ENCODE measurements around the gene PSIP1. TPM values are rescaled to one million over a fixed set of nuclear protein-coding genes. Genes with fewer than 3 reads are reported as not detected.

The PSIP1 gene
- total RNA-seq, 1 experiment from 2014 or later = 57.8 TPM

GRCh38 chr9:15498246-15498995, 12.3 kb downstream of the PSIP1 start:
- H3K36me3 Mint-ChIP-seq (ENCODE audit: insufficient read depth, unreplicated experiment) = peaks cover 31% of the 10 kb centered on the region
- intact Hi-C loops (cut with micrococcal nuclease) = no loop called here
- no peak overlapping the region for H3K27ac Mint-ChIP-seq (ENCODE audit: low read depth, unreplicated experiment)
- H3K27me3 Mint-ChIP-seq (ENCODE audit: insufficient read depth, unreplicated experiment) = no peaks in the 10 kb centered on the region
- ChIA-PET CTCF (interaction anchor here (0.5 to 0.8 kb wide), 2 partner anchors 12 to 143 kb away, joined by 3 read pairs; no protein-coding TSS in a partner anchor), POLR2A (interaction anchor here (0.6 to 4.3 kb wide), 2 partner anchors 13 to 258 kb away, joined by 3 to 26 read pairs; partner anchors contain the start of gene PSIP1)
- no TSS peak for BruUV-seq (replicated peaks)
- TF ChIP-seq, protein P1, sequence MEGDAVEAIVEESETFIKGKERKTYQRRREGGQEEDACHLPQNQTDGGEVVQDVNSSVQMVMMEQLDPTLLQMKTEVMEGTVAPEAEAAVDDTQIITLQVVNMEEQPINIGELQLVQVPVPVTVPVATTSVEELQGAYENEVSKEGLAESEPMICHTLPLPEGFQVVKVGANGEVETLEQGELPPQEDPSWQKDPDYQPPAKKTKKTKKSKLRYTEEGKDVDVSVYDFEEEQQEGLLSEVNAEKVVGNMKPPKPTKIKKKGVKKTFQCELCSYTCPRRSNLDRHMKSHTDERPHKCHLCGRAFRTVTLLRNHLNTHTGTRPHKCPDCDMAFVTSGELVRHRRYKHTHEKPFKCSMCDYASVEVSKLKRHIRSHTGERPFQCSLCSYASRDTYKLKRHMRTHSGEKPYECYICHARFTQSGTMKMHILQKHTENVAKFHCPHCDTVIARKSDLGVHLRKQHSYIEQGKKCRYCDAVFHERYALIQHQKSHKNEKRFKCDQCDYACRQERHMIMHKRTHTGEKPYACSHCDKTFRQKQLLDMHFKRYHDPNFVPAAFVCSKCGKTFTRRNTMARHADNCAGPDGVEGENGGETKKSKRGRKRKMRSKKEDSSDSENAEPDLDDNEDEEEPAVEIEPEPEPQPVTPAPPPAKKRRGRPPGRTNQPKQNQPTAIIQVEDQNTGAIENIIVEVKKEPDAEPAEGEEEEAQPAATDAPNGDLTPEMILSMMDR (IDR thresholded peaks at IDR 0.05; ENCODE audit: unreplicated experiment) = no peak
- H3K4me3 Mint-ChIP-seq (ENCODE audit: unreplicated experiment) = no peak overlapping the region
- no peaks in the 10 kb centered on the region for H3K9me3 Mint-ChIP-seq (ENCODE audit: unreplicated experiment)
- no peaks in the 10 kb centered on the region for H3K4me1 Mint-ChIP-seq (ENCODE audit: insufficient read depth, unreplicated experiment)
- no peak for DNase-seq (ENCODE audit: unreplicated experiment)

DNA sequence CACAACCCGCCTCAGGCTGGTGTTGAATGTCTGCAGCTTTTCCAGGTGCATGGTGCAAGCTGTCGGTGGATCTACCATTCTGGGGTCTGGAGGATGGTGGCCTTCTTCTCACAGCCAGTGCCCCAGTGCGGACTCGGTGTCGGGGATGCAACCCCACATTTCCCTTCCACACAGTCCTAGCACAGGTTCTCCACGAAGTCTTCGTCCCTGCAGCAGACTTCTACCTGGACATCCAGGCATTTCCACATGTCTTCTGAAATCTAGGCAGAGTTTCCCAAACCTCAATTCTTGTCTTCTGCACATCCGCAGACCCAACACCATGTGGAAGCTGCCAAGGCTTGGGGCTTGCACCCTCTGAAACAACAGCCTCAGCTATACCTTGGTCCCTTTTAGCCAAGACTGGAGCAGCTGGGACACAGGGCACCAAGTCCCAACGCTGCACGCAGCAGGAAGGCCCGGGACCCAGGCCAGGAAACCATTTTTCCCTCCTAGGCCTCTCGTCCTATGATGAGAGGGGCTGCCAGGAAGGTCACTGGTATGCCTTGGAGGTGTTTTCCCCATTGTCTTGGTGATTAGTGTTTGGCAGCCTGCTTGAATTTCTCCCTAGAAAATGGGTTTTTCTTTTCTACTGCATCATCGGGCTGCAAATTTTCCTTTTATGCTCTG, 18.2 kb downstream of the PSIP1 start:
- H3K36me3 Mint-ChIP-seq (ENCODE audit: insufficient read depth, unreplicated experiment) = peaks cover 29% of the 10 kb centered on the region
- intact Hi-C loops (cut with micrococcal nuclease) = no loop called here
- DNase-seq (ENCODE audit: unreplicated experiment) = no peak
- TF ChIP-seq, protein P1 (IDR thresholded peaks at IDR 0.05; ENCODE audit: unreplicated experiment) = no peak
- H3K27ac Mint-ChIP-seq (ENCODE audit: low read depth, unreplicated experiment) = no peak overlapping the region
- CTCF ChIA-PET = interaction anchor here (0.6 kb wide), 1 partner anchor 9 kb away, joined by 3 read pairs; no protein-coding TSS in a partner anchor
- no peaks in the 10 kb centered on the region for H3K27me3 Mint-ChIP-seq (ENCODE audit: insufficient read depth, unreplicated experiment)
- no peaks in the 10 kb centered on the region for H3K4me1 Mint-ChIP-seq (ENCODE audit: insufficient read depth, unreplicated experiment)
- POLR2A ChIA-PET = no interaction called here
- H3K9me3 Mint-ChIP-seq (ENCODE audit: unreplicated experiment) = no peaks in the 10 kb centered on the region
- no TSS peak for BruUV-seq (replicated peaks)
- H3K4me3 Mint-ChIP-seq (ENCODE audit: unreplicated experiment) = no peak overlapping the region

DNA sequence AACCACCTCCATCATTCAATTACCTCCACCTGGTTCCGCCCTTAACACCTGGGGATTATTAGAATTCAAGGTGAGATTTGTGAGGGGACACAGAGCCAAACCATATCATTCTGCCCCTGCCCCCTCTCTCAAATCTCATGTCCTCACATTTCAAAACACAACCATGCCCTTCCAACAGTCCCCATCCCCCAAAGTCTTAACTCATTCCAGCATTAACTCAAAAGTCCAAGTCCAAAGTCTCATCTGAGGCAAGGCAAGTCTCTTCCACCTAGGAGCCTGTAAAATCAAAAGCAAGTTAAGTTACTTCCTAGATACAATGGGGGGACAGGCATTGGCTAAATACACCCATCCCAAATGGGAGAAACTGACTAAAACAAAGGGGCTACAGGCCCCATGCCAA, 18.8 kb downstream of the PSIP1 start:
- Mint-ChIP-seq H3K4me1 (ENCODE audit: insufficient read depth, unreplicated experiment) (no peaks in the 10 kb centered on the region), H3K27ac (ENCODE audit: low read depth, unreplicated experiment) (no peak overlapping the region), H3K9me3 (ENCODE audit: unreplicated experiment) (no peaks in the 10 kb centered on the region), H3K36me3 (ENCODE audit: insufficient read depth, unreplicated experiment) (peaks cover 29% of the 10 kb centered on the region), H3K27me3 (ENCODE audit: insufficient read depth, unreplicated experiment) (no peaks in the 10 kb centered on the region), H3K4me3 (ENCODE audit: unreplicated experiment) (no peak overlapping the region)
- BruUV-seq (replicated peaks) = no TSS peak
- DNase-seq (ENCODE audit: unreplicated experiment) = no peak
- intact Hi-C loops (cut with micrococcal nuclease) = no loop called here
- TF ChIP-seq, protein P1 (IDR thresholded peaks at IDR 0.05; ENCODE audit: unreplicated experiment) = no peak
- POLR2A ChIA-PET = no interaction called here
- CTCF ChIA-PET = interaction anchor here (0.6 kb wide), 1 partner anchor 9 kb away, joined by 3 read pairs; no protein-coding TSS in a partner anchor
